Endothelial cell of umbilical vein (primary cell): Measurements from ENCODE around the gene C1QL3. TPM values are rescaled to one million over a fixed set of nuclear protein-coding genes. Genes with fewer than 3 reads are reported as not detected.

Experiments used
- BruUV-seq: library from RNA; stranded (reverse); fragments of 400-500 nt; replicated peaks from 2 replicates; lab custom pipeline; 2021; lab: Mats Ljungman, UMichigan
- CTCF ChIA-PET: fragments of 300-600, 350-600 bp; sonication (Branson Sonifier 250); formaldehyde crosslinking; loops from one replicate; lab custom pipeline; 2021; ENCODE audit warnings: antibody characterized with exemption, inconsistent platforms; lab: Charles Lee
- POLR2A ChIA-PET: fragments of 300-600, 350-600 bp; sonication (Branson Sonifier 250); formaldehyde crosslinking; loops from one replicate; lab custom pipeline; 2021; ENCODE audit warnings: antibody characterized with exemption, inconsistent platforms; lab: Charles Lee
- DNase-seq: peaks from one replicate; pipeline ENCODE4 v3.0.0-alpha.2; 2011; ENCODE audit warnings: low read depth, low spot score
- FAIRE-seq: peaks from 2 replicates; lab custom pipeline; 2011; peaks lifted over from hg19 to GRCh38; lab: Jason Lieb, UNC
- H2AFZ ChIP-seq: 2 replicates; pipeline ENCODE4 v1.6.0; 2012; ENCODE audit warnings: low read depth, low read length, control low read depth, inconsistent platforms
- H3K27ac ChIP-seq: 2 replicates; pipeline ENCODE4 v1.5.1; 2011; ENCODE audit warnings: low read depth, mild to moderate bottlenecking, control low read depth, low read length, moderate library complexity; ENCODE audit not compliant: insufficient read depth
- H3K27me3 ChIP-seq, 2 experiments: 2 replicates each; pipeline versions ENCODE4 v1.6.0 to v1.6.1; 2011; ENCODE audit warnings: low read length in 2 of 2, mixed read lengths in 1 of 2; ENCODE audit not compliant: control insufficient read depth in 2 of 2, insufficient read depth in 2 of 2
- H3K36me3 ChIP-seq, 2 experiments: 2 replicates in 1 of 2; 3 replicates in 1 of 2; pipeline ENCODE4 v1.5.1; 2011; ENCODE audit warnings: low read length in 2 of 2, mild to moderate bottlenecking in 1 of 2, moderate library complexity in 1 of 2; ENCODE audit not compliant: control insufficient read depth in 2 of 2, insufficient read depth in 2 of 2; ENCODE audit errors: extremely low read depth in 1 of 2
- H3K4me1 ChIP-seq: 3 replicates; pipeline ENCODE4 v1.5.1; 2011; ENCODE audit warnings: mild to moderate bottlenecking, low read length; ENCODE audit not compliant: control insufficient read depth, insufficient read depth; ENCODE audit errors: extremely low read depth
- H3K4me2 ChIP-seq: 2 replicates; pipeline ENCODE4 v1.6.1; 2011; ENCODE audit warnings: low read length, control low read depth, mixed read lengths; ENCODE audit not compliant: insufficient read depth
- H3K4me3 ChIP-seq, 3 experiments: fragments of 200-600 bp in 1 of 3; sonication (generic), shearing (Covaris generic) in 1 of 3; replicated peaks in 1 of 3; 2 replicates each; pipeline ENCODE4 v1.5.1; 2011 to 2016; ENCODE audit warnings: control low read depth in 3 of 3, low read length in 3 of 3, mild to moderate bottlenecking in 2 of 3, inconsistent platforms in 1 of 3, low read depth in 1 of 3, moderate library complexity in 1 of 3; ENCODE audit not compliant: insufficient read depth in 1 of 3
- H3K79me2 ChIP-seq: 2 replicates; pipeline ENCODE4 v1.6.0; 2012; ENCODE audit warnings: low read length, inconsistent platforms; ENCODE audit not compliant: control insufficient read depth, insufficient read depth
- H3K9ac ChIP-seq: replicated peaks from 2 replicates; pipeline ENCODE3; 2011; ENCODE audit warnings: low read length, control low read depth; ENCODE audit not compliant: insufficient read depth; ENCODE audit errors: extremely low read depth
- H3K9me1 ChIP-seq: replicated peaks from 3 replicates; pipeline ENCODE4 v1.6.0; 2011; ENCODE audit warnings: mild to moderate bottlenecking, low read length; ENCODE audit not compliant: control insufficient read depth, insufficient read depth; ENCODE audit errors: extremely low read depth
- H3K9me3 ChIP-seq: replicated peaks from 2 replicates; pipeline ENCODE4 v1.5.1; 2012; ENCODE audit warnings: low read length, inconsistent platforms; ENCODE audit not compliant: control insufficient read depth, insufficient read depth
- H4K20me1 ChIP-seq: replicated peaks from 2 replicates; pipeline ENCODE3; 2011; ENCODE audit warnings: mild to moderate bottlenecking, low read length; ENCODE audit not compliant: control insufficient read depth, insufficient read depth; ENCODE audit errors: extremely low read depth
- EZH2 ChIP-seq: IDR thresholded peaks from 2 replicates; pipeline ENCODE4 v1.6.1; 2012; ENCODE audit warnings: borderline replicate concordance, low read depth, mild to moderate bottlenecking, moderate library complexity, low read length, inconsistent platforms; ENCODE audit not compliant: severe bottlenecking
- GATA2 ChIP-seq: IDR thresholded peaks from 2 replicates; pipeline ENCODE4 v1.7.0; 2011; ENCODE audit warnings: low read depth, mild to moderate bottlenecking, moderate library complexity, mixed read lengths, low read length; ENCODE audit not compliant: insufficient read length, insufficient read depth
- JUN ChIP-seq: IDR thresholded peaks from 2 replicates; pipeline ENCODE4 v1.6.1; 2011; ENCODE audit warnings: borderline replicate concordance, low read depth; ENCODE audit not compliant: insufficient read length, insufficient read depth
- POLR2A ChIP-seq: IDR thresholded peaks from 2 replicates; pipeline ENCODE4 v1.6.1; 2012; ENCODE audit warnings: low read depth, mild to moderate bottlenecking, control low read depth, low read length
- POLR2AphosphoS5 ChIP-seq: IDR thresholded peaks from 2 replicates; pipeline ENCODE4 v1.6.1; 2012; ENCODE audit warnings: low read depth, mild to moderate bottlenecking, control low read depth, low read length, moderate library complexity; ENCODE audit not compliant: insufficient read depth
- dilution Hi-C: fragments of 300-500 bp; cut with MboI; formaldehyde crosslinking; loops from one replicate; pipeline ENCODE4 v1.15.0; 2019; ENCODE audit warnings: low sequenced_read_pairs; ENCODE audit not compliant: extremely low pct_ligation_motif_present
- intact Hi-C: fragments of 100-400 bp; cut with micrococcal nuclease; formaldehyde crosslinking; loops from one replicate; pipeline ENCODE4 v1.10.0; 2022
- polyA plus RNA-seq, 4 experiments: library from polyadenylated mRNA; depleted of rRNA in 3 of 4; stranded (reverse) in 3 of 4; unstranded in 1 of 4; fragments of >200 nt; gene quantifications; 2 replicates each; pipeline versions ENCODE4 v1.2.1 to v1.2.3, GENCODE V29; 2011 to 2012; ENCODE audit warnings: missing spikeins in 1 of 4
- total RNA-seq: library from RNA; stranded (reverse); gene quantifications from 2 replicates; pipeline ENCODE4 v1.2.3, GENCODE V29; 2021
- TF ChIP-seq, protein P1 (sequence below), 2 donors: IDR thresholded peaks; 1 replicate in 1 of 2; 2 replicates in 1 of 2; pipeline ENCODE4 v1.5.1; 2011; ENCODE audit warnings: low read length in 2 of 2, mild to moderate bottlenecking in 2 of 2, moderate library complexity in 2 of 2, control low read depth in 1 of 2, inconsistent platforms in 1 of 2, low read depth in 1 of 2; ENCODE audit not compliant: insufficient read depth in 1 of 2; ENCODE audit errors: extremely low read depth in 1 of 2
- TF ChIP-seq, protein P2 (sequence below): IDR thresholded peaks from 2 replicates; pipeline ENCODE4 v1.6.1; 2011; ENCODE audit not compliant: insufficient read depth, insufficient read length

C1QL3 gene
- total and polyA plus RNA-seq, 2 donors (not counting 3 experiments of a cell fraction or from before 2014, with no cell fraction given): not detected

DNA sequence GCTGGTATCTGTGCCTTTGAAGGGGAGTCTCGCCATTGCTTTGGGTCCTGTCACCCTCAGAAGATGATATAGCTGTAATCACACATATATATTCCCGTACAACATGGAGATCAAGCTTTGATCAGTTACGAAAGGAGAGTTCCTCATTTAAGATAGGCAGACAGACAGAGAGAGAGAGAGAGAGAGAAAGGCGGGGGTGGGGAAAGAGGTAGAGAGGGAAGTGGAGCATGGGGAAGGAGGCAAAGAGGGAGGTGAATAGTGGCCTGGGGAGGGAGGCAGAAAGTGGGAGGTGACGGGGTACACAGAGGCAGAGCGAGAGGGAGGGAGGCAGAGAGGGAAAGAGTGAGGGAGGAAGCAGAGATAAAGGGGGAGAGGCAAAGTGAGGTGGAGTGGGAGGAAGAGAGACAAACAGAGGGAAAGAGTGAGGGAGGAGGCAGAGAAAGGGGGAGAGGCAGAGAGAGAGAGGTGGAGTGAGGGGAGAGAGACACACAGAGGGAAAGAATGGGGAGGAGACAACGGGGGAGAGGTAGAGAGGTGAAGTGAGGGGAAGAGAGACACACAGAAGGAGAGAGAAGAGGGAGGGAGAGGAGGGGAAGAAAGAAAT lies 44.6 kb upstream of the C1QL3 start:
- H3K4me3 ChIP-seq: no peak overlapping the region
- CTCF ChIA-PET: interaction anchor here (0.6 to 1.2 kb wide), 2 partner anchors 11 to 21 kb away, joined by 3 read pairs; no protein-coding TSS in a partner anchor
- BruUV-seq: no TSS peak

More for the DNA sequence above, 44.6 kb upstream of the C1QL3 start:
- no peak for FAIRE-seq
- no peaks in the 10 kb centered on the region for H3K79me2 ChIP-seq
- dilution Hi-C loops: no loop called here
- no peak for TF ChIP-seq JUN
- TF ChIP-seq, protein P1, sequence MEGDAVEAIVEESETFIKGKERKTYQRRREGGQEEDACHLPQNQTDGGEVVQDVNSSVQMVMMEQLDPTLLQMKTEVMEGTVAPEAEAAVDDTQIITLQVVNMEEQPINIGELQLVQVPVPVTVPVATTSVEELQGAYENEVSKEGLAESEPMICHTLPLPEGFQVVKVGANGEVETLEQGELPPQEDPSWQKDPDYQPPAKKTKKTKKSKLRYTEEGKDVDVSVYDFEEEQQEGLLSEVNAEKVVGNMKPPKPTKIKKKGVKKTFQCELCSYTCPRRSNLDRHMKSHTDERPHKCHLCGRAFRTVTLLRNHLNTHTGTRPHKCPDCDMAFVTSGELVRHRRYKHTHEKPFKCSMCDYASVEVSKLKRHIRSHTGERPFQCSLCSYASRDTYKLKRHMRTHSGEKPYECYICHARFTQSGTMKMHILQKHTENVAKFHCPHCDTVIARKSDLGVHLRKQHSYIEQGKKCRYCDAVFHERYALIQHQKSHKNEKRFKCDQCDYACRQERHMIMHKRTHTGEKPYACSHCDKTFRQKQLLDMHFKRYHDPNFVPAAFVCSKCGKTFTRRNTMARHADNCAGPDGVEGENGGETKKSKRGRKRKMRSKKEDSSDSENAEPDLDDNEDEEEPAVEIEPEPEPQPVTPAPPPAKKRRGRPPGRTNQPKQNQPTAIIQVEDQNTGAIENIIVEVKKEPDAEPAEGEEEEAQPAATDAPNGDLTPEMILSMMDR (IDR thresholded peaks at IDR 0.05; ENCODE audit: extremely low read depth in 1 of 2, insufficient read depth in 1 of 2, low read depth in 1 of 2, low read length in 2 of 2): no peak
- TF ChIP-seq EZH2: no peak
- TF ChIP-seq GATA2: no peak
- TF ChIP-seq, protein P2, sequence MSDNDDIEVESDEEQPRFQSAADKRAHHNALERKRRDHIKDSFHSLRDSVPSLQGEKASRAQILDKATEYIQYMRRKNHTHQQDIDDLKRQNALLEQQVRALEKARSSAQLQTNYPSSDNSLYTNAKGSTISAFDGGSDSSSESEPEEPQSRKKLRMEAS: no peak
- no peak for TF ChIP-seq POLR2A
- TF ChIP-seq POLR2AphosphoS5: no peak
- no peak overlapping the region for H3K9ac ChIP-seq
- no peak overlapping the region for H3K27ac ChIP-seq
- H4K20me1 ChIP-seq: no peaks in the 10 kb centered on the region
- H3K36me3 ChIP-seq: no peaks in the 10 kb centered on the region
- POLR2A ChIA-PET: no interaction called here
- no peaks in the 10 kb centered on the region for H3K9me3 ChIP-seq
- H2AFZ ChIP-seq: no peak overlapping the region
- intact Hi-C loops: no loop called here
- H3K9me1 ChIP-seq: no peaks in the 10 kb centered on the region
- DNase-seq: no peak
- H3K27me3 ChIP-seq: peaks cover 0 to 3% of the 10 kb centered on the region in 2 experiments
- H3K4me1 ChIP-seq: no peaks in the 10 kb centered on the region
- no peak overlapping the region for H3K4me2 ChIP-seq
